Measurements from ENCODE around the gene CDKAL1. TPM values are rescaled to one million over a fixed set of nuclear protein-coding genes. Genes with fewer than 3 reads are reported as not detected.

CDKAL1 gene
- total RNA-seq, 1 donor from 2014 or later, result 12.2 TPM

DNA sequence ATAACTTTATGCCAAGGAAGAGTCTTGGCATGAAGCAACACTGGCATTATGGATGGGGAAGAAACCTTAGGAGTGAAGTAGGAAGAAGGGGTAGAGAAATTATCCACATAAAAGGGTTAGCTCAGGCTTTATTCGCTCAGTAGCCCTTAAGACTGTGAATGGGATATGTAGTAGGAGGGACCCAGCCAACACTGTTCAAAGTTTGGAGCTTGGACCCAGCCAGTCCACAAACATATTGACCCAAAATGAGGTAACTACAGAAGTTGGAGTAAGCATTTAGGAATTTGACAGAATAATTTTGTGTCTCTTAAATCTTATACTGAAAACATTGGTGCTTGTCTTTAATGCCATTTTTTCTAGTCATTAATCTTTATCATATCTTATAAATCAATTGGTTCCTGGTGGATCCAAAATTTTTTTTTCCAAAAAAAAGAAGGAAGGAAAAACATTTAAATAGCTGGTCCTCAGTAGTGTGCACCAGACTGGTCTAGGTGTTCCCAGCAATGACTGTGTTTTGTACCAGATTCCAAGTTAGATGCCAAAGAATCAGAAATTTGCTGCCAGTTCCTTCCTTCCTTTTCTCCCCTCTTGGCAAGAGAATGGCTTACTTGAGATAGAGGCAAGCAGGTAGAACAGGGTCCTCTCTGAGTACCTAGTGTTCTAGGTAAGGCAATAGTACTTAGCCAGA is 607.5 kb downstream of the CDKAL1 start:
- no peak for DNase-seq (ENCODE audit: low read depth)
- TF ChIP-seq, protein P1, sequence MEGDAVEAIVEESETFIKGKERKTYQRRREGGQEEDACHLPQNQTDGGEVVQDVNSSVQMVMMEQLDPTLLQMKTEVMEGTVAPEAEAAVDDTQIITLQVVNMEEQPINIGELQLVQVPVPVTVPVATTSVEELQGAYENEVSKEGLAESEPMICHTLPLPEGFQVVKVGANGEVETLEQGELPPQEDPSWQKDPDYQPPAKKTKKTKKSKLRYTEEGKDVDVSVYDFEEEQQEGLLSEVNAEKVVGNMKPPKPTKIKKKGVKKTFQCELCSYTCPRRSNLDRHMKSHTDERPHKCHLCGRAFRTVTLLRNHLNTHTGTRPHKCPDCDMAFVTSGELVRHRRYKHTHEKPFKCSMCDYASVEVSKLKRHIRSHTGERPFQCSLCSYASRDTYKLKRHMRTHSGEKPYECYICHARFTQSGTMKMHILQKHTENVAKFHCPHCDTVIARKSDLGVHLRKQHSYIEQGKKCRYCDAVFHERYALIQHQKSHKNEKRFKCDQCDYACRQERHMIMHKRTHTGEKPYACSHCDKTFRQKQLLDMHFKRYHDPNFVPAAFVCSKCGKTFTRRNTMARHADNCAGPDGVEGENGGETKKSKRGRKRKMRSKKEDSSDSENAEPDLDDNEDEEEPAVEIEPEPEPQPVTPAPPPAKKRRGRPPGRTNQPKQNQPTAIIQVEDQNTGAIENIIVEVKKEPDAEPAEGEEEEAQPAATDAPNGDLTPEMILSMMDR (conservative IDR thresholded peaks at IDR 0.05; ENCODE audit: low read depth, low read length), result no peak

DNA sequence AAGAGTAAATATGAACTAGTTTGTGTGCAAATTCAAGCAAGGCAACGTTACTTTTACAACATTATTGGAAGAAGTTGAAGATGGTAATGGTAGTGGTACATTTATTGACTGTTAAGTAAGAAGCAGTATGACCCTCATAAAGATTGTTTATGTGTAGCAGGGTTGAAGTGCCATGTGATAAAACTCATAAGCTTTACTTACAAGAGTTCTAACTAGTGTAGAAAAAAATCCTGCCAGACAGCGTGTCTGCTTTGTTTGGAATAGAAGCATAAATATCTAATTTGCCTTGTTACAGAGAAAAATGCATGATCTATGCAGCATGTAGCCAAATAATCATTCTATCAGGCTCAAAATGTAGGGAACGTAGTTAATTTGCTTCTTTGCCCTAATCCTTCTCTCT is 608.5 kb downstream of the CDKAL1 start:
- DNase-seq (ENCODE audit: low read depth), result no peak
- TF ChIP-seq, protein P1 (conservative IDR thresholded peaks at IDR 0.05; ENCODE audit: low read depth, low read length), result no peak
- H3K4me3 ChIP-seq (ENCODE audit: low read depth, low read length), result no peak overlapping the region

More for the DNA sequence above, 607.5 kb downstream of the CDKAL1 start:
- no peak overlapping the region for H3K4me3 ChIP-seq (ENCODE audit: low read depth, low read length)

DNA sequence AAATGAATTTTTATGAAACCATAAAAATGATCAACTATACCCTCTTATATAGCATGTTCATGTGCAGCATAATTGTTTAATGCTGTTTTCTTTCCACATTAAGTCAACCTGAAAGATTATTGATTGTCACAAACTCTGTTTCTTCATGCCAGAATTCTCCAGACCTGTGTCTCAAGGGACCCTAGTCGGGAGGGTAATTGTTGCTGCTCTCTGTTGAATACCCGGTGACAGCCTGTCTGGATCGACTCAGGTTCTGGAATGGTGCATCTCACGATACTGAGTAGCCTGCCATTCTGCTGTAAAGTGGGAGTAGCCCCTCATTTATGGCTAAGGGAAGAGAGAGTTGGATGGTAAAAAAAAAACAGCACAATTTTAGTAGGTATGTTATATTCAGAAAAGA is 609.4 kb downstream of the CDKAL1 start:
- TF ChIP-seq, protein P1 (conservative IDR thresholded peaks at IDR 0.05; ENCODE audit: low read depth, low read length), result no peak
- no peak for DNase-seq (ENCODE audit: low read depth)
- no peak overlapping the region for H3K4me3 ChIP-seq (ENCODE audit: low read depth, low read length)

DNA sequence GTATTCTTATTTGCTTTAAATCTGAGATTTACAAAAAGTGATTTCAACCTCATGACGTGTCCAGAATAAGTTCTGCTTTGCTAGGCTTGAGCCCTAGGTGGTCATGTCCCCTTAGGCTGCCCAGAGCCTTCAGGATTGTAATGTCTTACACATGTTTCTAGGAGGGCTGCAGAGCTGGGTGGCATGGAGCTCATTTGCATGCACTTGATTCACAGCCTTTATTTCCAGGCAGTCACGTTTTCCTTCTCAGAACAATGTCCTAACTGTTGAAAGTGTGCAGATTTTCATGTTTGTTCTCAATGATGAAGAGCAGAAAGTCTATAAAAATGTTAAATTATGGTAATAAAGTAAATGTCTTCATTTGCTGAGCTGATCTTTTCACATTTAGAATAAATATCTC is 610.7 kb downstream of the CDKAL1 start:
- no peak for DNase-seq (ENCODE audit: low read depth)
- H3K4me3 ChIP-seq (ENCODE audit: low read depth, low read length), result no peak overlapping the region
- TF ChIP-seq, protein P1 (conservative IDR thresholded peaks at IDR 0.05; ENCODE audit: low read depth, low read length), result no peak

DNA sequence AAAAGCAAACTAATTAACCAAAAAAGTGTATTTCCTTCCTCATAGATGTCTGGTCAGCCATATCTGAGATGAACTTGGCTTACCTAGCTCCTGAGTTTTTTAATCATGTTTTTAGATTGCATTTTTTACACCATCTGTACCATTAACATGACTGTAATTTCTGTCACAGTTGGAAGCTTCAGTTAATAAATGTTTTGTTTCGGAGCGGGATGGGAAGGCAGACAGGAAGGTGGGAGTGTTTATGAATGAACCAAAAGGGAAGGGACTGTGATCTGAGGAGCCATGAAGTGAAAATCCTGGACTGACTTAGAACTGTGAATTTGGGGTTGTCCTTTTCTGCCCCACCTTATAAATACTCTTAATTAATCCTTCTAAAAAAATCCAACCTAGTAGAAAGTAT is 613.7 kb downstream of the CDKAL1 start:
- TF ChIP-seq, protein P1 (conservative IDR thresholded peaks at IDR 0.05; ENCODE audit: low read depth, low read length), result no peak
- no peak overlapping the region for H3K4me3 ChIP-seq (ENCODE audit: low read depth, low read length)
- DNase-seq (ENCODE audit: low read depth), result no peak

DNA sequence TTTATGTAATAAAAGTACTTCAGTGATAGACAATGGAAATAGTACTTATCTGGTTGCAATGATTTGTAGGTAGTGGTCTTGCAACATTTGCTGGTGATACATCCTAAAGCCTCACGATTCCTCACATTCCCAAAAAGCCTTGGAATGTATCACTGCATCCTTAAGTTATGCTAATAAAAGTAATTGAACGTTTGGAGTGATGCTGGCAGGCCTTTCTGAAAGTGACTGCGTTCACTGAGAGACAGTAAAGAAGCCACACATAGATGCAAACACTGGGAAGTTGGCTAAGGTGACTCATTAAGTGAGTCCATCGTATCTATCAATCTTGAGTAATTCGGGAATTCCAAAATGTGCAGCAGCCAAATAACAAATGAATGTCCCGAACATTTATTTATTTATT is 615.2 kb downstream of the CDKAL1 start:
- H3K4me3 ChIP-seq (ENCODE audit: low read depth, low read length), result no peak overlapping the region
- DNase-seq (ENCODE audit: low read depth), result no peak
- TF ChIP-seq, protein P1 (conservative IDR thresholded peaks at IDR 0.05; ENCODE audit: low read depth, low read length), result no peak

DNA sequence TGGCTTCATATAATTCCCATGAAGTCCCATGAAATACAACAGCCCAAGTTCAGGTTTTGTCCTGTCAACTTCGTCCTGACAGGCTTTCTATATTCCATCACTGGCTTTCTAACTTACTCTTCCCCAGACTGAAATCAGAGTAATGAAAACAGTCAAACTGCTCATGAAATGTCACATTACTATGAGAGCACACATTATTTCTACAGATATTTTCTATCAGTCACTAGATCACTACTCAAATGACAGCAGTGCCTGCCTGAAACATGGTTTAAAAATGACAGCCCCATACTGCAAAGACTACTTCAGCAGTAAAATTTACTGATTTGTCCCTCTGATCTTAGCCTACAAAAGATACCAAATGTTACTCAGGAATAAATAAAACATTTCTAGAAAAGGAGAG is 616.4 kb downstream of the CDKAL1 start:
- TF ChIP-seq, protein P1 (conservative IDR thresholded peaks at IDR 0.05; ENCODE audit: low read depth, low read length), result no peak
- no peak for DNase-seq (ENCODE audit: low read depth)
- H3K4me3 ChIP-seq (ENCODE audit: low read depth, low read length), result no peak overlapping the region

Measured in epithelial cell of proximal tubule (primary cell).